ENCODE results near the gene VPREB1.
"Not testable (repeated sequence)": the region's sequence is repeated elsewhere in the genome, so short reads cannot be mapped to it uniquely, and the experiment has no call there.

DNA sequence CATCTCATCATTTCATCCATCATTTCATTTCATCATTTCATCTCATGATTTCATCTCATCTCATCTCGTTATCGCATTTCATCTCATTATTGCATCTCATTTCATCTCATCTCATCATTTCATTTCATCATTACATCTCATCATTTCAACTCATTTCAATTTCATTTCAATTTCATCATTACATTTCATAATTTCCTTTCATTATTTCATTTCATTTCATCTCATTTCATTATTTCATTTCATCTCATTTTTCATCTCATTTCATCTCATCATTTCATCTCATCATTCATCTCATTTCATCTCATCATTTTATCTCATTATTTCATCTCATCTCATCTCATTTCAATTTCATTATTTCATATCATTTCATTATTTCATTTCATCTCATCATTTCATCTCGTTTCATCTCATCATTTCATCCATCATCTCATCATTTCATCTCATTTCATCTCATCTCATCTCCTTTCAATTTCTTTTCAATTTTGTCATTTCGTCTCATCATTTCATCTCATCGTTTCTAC is 42.6 kb downstream of the VPREB1 start:
- TF ChIP-seq, protein P1, sequence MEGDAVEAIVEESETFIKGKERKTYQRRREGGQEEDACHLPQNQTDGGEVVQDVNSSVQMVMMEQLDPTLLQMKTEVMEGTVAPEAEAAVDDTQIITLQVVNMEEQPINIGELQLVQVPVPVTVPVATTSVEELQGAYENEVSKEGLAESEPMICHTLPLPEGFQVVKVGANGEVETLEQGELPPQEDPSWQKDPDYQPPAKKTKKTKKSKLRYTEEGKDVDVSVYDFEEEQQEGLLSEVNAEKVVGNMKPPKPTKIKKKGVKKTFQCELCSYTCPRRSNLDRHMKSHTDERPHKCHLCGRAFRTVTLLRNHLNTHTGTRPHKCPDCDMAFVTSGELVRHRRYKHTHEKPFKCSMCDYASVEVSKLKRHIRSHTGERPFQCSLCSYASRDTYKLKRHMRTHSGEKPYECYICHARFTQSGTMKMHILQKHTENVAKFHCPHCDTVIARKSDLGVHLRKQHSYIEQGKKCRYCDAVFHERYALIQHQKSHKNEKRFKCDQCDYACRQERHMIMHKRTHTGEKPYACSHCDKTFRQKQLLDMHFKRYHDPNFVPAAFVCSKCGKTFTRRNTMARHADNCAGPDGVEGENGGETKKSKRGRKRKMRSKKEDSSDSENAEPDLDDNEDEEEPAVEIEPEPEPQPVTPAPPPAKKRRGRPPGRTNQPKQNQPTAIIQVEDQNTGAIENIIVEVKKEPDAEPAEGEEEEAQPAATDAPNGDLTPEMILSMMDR (conservative IDR thresholded peaks at IDR 0.05; ENCODE audit: low read depth, low read length) = not testable (repeated sequence)
- TF ChIP-seq EZH2 (IDR thresholded peaks at IDR 0.05; ENCODE audit: low read length, unreplicated experiment); EZH2phosphoT487 (IDR thresholded peaks at IDR 0.05; ENCODE audit: borderline replicate concordance, low read length): not testable (repeated sequence)
